GM21447 (cell line): Measurements from ENCODE around the gene CASKIN1.
"Not testable (repeated sequence)": the region's sequence is repeated elsewhere in the genome, so short reads cannot be mapped to it uniquely, and the experiment has no call there.

Experiments used
- ATAC-seq: cut with Tn5 transposase; IDR thresholded peaks from one replicate; pipeline ENCODE4 v1.9.1; 2021; ENCODE audit not compliant: unreplicated experiment

The CASKIN1 gene, protein sequence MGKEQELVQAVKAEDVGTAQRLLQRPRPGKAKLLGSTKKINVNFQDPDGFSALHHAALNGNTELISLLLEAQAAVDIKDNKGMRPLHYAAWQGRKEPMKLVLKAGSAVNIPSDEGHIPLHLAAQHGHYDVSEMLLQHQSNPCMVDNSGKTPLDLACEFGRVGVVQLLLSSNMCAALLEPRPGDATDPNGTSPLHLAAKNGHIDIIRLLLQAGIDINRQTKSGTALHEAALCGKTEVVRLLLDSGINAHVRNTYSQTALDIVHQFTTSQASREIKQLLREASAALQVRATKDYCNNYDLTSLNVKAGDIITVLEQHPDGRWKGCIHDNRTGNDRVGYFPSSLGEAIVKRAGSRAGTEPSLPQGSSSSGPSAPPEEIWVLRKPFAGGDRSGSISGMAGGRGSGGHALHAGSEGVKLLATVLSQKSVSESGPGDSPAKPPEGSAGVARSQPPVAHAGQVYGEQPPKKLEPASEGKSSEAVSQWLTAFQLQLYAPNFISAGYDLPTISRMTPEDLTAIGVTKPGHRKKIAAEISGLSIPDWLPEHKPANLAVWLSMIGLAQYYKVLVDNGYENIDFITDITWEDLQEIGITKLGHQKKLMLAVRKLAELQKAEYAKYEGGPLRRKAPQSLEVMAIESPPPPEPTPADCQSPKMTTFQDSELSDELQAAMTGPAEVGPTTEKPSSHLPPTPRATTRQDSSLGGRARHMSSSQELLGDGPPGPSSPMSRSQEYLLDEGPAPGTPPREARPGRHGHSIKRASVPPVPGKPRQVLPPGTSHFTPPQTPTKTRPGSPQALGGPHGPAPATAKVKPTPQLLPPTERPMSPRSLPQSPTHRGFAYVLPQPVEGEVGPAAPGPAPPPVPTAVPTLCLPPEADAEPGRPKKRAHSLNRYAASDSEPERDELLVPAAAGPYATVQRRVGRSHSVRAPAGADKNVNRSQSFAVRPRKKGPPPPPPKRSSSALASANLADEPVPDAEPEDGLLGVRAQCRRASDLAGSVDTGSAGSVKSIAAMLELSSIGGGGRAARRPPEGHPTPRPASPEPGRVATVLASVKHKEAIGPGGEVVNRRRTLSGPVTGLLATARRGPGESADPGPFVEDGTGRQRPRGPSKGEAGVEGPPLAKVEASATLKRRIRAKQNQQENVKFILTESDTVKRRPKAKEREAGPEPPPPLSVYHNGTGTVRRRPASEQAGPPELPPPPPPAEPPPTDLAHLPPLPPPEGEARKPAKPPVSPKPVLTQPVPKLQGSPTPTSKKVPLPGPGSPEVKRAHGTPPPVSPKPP (N-terminal part only)

GRCh38 chr16:2196162-2196980 lies at the start of gene CASKIN1:
Gene CASKIN1, minus strand, starts transcription at chr16:2196605. Its CDS starts 173 bp downstream, at chr16:2196432.
- ATAC-seq = no peak

GRCh38 chr16:2244926-2245795 lies 48.8 kb upstream of the CASKIN1 start:
- ATAC-seq = no peak

DNA sequence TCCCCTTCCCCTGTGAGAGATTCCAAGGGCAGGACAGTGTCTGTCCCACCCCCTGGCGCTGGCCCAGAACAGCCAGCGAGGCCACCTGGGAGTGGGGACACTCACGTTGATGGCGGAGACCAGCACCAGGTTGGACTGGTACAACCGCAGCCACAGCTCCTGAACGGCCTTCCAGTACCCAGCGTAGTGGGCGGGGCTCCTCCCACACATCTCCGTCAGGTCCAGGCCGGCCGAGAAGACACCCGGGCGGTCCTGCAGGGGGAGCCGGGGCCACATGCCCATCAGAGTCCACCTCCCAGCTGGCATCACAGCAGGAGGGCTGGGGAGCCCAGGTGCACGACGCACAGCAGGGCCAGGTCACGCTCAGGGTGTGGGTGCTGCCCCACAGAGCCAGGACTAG lies 47.9 kb upstream of the CASKIN1 start:
- ATAC-seq = no peak

DNA sequence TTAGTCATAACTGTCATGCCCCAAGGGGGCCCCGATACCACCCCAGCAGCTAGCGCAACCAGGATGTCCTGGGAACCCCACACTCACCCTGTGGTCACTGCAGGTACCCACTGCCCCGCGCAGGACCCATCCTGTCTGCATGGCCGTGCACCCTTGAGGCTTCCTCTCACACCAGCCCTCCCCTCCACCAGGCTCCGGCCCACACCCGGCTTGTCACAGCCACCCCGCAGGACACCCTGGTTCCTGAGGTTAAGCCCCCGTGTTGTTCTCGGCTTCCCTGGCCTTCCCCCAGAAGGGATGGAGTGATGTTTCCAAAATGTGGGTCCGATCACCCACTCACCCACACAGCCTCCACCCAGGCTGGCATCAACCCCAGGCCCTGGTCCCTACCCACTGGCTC lies 47.4 kb upstream of the CASKIN1 start:
- ATAC-seq = no peak

DNA sequence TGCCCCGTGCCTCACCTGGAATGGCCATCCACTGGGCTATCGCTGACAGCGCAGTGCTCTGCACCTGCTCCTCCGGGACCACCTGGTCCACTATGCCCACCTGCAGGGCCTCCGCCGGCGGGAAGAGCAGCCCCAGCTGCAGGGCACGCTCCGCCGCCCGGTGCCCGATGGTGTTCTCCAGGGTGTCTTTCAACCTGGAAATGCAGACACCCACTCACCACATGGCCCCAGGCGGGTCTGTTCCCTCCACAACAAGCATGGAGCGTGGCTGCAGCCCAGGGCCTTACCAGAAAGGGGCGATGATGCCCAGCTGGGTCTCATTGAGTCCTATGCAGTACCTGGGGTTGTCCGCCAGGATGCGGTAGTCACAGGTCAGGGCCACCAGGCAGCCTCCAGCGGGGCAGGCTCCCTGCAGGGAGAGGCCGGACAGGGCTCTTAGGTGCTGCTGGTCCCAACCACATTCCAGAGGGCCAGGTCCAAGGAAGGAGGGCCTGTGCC lies 46.7 kb upstream of the CASKIN1 start:
- ATAC-seq = no peak

DNA sequence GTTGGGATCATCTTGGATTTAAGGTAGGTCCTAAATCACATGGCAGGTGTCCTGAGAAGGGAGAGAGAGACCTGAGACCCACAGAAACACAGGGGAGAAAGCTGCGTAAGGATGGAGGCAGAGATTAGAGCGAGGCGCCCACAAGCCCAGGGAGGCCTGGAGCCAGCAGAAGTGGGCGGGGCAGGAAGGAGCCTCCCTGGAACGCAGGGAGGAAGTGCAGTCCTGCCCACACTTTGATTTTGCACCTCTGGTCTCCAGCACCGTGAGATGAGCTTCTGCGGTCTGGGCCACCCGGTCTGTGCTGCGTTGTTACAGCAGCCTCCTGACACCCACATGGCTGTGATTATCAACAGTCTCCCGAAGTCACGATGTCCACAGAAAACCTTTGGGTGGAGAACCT lies 46.2 kb upstream of the CASKIN1 start:
- ATAC-seq = no peak

GRCh38 chr16:2240331-2240730 lies 43.9 kb upstream of the CASKIN1 start:
- not testable (repeated sequence) for ATAC-seq

GRCh38 chr16:2238838-2239675 lies 42.7 kb upstream of the CASKIN1 start:
- ATAC-seq = no peak

DNA sequence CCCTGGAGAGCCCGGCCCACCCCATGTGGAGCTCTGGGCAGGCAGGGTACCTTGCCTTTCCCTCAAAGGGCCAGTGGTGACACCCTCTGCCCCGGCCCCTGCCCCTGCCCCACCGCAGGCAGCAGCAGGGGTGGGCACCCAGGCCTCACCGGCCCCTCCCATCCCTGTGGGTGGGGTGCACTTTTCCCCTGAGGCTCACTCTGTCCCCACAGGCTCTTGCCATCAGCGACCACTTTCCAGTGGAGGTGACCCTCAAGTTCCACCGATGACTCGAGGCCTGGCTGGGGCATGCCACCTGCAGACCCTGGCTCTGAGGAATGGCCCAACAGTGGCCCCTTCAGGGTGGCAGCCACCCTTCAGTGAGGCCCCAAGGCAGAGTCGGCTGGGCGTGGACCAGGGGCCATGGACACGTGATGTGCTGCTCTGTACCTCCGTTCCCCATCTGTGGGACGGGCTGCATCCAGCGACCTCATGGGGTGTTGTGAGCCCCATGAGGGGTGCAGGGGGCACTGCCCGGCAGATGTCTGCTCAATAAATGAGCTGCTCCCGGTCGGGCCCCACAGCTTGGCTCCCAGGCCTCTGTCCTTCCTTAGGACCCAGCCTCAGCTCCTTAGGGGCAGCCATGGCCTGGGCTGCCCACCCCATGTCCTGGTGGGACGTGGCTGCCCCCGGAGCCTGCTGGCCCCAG lies 41.9 kb upstream of the CASKIN1 start:
- ATAC-seq = no peak

GRCh38 chr16:2237493-2238149 lies 41.2 kb upstream of the CASKIN1 start:
- no peak for ATAC-seq

DNA sequence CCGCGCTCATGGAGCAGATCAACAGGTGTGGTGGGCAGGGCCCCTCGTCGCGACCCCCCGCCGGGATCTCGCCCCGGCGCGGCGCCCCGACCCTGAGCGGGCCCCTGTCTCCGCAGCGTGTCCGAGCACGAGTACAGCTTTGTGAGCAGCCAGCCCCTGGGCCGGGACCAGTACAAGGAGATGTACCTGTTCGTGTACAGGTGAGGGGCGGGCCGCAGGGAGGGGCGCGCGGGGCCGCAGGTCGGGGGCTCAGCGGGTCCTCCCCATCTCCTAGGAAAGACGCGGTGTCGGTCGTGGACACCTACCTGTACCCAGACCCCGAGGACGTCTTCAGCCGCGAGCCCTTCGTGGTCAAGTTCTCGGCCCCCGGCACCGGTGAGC lies 40.7 kb upstream of the CASKIN1 start:
- no peak for ATAC-seq

DNA sequence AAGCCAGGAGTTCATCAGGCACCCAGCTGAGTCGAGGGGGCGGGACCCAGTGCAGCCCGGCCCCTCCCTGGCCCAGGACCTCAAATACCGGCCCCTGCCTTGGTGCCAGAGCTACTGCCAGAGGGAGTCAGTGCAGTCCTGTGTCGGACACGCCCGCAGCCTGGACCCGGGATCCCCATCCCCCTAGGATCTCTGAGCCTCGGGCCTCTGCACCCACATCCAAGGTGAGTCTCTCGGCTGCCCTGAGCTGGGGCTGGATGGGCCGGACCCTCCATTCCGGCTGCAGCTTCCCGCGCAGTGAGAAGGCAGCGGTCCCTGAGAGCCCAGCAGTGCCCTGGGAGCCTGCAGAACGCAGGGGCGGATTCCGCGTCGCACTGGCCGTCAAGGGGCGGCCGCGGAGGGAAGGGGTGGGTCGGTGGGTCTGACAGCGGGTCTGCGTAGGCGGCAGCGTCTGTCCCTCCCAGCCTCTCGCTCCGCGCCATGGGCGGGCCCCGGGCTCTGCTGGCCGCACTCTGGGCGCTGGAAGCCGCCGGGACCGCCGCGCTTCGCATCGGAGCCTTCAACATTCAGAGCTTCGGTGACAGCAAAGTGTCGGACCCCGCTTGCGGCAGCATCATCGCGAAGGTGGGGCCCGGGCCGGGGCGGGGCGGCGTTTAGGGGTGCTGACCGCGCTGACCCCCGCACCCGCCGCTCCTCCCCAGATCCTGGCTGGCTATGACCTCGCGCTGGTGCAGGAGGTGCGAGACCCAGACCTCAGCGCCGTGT lies 40.1 kb upstream of the CASKIN1 start, which contains the start of gene DNASE1L2:
Gene DNASE1L2, plus strand, starts transcription at position 108 of the 765 bp plus-strand sequence. Its CDS starts 373 bp downstream, at position 481.
- ATAC-seq = no peak

- ATAC-seq = no peak
These were observed 39.4 kb upstream of the CASKIN1 start for GRCh38 chr16:2235695-2236336.

GRCh38 chr16:2235234-2235651 lies 38.8 kb upstream of the CASKIN1 start:
- ATAC-seq = no peak

DNA sequence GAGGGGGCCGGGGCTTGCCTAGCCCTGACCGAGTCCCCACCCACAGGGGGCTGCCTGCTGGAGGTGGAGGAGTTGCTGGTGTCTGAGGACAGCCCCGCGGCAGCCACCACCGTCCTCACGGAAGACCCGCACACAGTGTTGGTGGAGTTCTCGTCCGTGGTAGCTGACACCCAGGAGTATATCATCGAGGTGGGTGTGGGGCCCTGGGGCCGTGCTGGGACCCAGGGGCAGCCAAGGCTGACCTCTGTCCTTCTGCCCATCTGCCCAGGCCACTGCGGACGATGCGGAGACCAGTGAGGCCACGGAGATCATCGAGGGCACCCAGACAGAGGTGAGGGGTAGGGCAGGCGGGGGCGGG lies 38.4 kb upstream of the CASKIN1 start:
- ATAC-seq = no peak
